Fibroblast of skin of right biceps (primary cell): Measurements from ENCODE around the gene COPS7A.
A peak's percentile ranks its signal among the peaks of the same experiment; 100 is the strongest.
"Not testable (repeated sequence)": the region's sequence is repeated elsewhere in the genome, so short reads cannot be mapped to it uniquely, and the experiment has no call there.

ENCODE experiments used
- DNase-seq: peaks from one replicate; pipeline ENCODE4 v3.0.0-alpha.2; 2013

COPS7A gene

DNA sequence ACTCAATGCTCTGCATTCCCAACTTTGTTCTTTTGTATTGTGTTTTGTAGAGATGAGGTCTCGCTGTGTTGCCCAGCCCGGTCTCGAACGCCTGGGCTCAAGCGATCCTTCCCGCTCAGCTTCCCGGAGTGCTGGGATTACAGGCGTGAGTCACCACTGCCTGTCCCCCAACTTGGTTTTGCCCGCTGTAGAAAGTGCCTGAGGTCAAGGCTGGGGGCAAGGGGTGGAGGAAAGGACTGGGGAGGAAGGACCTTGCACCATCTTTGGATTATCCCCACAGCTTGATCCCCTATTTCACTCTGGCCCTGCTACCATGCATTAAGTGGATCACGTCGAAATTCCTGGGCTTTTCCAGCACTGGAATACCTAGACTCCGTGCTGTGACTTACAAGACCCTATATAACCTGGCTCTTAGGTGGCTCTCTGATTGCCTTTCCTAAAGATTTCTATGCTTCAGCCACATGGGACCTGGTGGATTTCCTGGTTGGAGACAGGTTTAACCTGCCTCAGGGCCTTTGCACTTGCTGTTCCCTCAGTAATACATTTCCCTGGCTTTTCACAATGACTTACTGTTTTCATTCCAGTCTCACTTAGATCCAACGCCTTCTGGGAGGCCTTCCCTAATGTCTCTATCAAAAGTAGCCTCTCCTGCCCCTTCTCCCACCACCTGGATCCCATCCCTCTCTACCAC, 22.6 kb upstream of the COPS7A start:
- no peak for DNase-seq

DNA sequence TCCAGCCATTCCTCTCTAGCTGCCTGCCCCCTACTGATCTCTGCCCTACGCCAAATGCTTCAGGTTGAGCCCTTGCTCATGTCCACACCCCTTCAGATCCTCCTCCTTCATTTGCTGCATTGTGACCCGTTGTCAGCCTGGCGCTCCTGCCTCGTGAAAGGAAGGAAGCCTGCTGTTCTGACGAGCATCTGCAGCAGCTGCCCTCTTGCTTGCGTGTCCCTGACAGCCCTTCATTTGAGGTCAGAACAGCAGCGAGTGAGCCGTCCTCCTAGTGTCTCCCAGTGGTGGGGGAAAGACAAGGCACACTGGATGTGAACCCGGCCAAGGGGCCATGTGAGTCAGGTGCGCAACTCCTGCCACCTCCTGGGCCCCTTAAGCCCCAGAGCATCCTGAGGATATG, 20.2 kb upstream of the COPS7A start:
- no peak for DNase-seq

DNA sequence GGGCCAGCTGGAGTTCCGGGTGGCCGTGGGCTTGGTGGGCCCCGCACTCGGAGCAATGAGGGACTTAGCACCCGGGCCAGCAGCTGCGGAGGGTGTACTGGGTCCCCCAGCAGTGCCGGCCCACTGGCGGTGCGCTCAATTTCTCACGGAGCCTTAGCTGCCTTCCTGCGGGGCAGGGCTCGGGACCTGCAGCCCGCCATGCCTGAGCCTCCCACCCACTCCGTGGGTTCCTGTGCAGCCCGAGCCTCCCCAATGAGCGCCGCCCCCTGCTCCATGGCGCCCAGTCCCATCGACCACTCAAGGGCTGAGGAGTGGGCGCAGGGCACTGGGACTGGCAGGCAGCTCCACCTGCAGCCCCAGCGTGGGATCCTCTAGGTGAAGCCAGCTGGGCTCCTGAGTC, 15.5 kb upstream of the COPS7A start:
- not testable (repeated sequence) for DNase-seq

DNA sequence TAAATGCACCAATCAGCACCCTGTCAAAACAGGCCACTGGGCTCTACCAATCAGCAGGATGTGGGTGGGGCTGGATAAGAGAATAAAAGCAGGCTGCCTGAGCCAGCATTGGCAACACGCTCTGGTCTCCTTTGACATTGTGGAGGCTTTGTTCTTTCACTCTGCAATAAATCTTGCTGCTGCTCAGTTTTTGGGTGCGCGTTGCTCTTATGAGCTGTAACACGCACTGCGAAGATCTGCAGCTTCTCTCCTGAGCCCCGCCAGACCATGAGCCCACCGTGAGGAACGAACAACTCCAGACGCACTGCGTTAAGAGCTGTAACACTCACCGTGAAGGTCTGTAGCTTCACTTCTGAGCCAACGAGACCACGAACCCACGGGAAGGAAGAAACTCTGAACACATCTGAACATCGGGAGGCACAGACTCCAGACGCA, 14.9 kb upstream of the COPS7A start:
- no peak for DNase-seq

DNA sequence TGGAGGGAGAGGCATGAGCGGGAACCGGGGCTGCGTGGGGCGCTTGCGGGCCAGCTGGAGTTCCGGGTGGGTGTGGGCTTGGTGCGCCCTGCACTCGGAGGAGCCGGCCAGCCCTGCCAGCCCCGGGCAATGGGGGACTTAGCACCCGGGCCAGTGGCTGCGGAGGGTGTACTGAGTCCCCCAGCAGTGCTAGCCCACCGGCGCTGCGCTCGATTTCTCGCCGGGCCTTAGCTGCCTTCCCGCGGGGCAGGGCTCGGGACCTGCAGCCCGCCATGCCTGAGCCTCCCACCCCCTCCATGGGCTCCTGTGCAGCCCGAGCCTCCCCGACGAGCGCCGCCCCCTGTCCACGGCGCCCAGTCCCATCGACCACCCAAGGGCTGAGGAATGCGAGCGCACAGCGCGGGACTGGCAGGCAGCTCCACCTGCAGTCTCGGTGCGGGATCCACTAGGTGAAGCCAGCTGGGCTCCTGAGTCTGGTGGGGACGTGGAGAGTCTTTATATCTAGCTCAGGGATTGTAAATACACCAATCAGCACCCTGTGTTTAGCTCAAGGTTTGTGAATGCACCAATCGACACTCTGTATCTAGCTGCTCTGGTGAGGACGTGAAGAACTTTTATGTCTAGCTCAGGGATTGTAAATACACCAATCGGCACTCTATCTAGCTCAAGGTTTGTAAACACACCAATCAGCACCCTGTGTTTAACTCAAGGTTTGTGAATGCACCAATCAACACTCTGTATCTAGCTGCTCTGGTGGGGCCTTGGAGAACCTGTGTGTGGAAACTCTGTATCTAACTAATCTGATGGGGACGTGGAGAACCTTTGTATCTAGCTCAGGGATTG, 7.6 kb upstream of the COPS7A start:
- not testable (repeated sequence) for DNase-seq

DNA sequence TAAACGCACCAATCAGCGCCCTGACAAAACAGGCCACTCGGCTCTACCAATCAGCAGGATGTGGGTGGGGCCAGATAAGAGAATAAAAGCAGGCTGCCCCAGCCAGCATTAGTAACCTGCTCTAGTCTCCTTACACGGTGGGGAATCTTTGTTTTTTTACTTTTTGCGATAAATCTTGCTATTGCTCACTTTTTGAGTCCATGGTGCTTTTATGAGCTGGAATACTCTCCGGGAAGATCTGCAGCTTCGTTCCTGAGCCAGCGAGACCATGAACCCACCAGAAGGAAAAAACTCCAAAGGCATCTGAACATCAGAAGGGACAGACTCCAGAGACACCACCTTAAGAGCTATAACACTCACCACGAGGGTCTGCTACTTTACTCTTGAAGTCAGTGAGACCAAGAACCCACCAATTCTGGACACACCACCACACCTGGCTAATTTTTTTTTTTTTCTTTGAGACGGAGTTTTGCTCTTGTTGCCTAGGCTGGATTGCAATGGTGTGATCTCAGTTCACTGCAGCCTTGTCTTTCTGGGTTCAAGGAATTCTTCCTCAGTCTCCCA, 6.9 kb upstream of the COPS7A start:
- no peak for DNase-seq

DNA sequence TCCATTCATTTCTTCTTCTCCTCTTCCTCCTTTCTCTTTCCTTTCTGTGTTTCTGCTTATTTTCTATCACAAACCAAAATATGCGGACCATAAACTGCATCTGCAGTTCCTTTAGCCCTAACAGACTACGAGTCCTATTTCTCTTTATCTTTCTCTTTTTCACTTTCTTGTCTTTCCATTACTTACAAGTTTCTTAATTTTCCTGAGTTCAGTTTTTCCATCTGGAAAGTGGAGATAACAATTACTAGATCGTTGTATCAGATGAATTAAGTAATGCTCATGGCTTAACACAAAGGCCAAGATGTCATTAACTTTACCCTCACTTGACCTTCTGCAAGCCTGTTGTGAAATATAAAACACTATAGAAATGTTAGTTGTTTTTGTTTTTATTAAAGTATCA, 983 bp upstream of the COPS7A start:
- no peak for DNase-seq

DNA sequence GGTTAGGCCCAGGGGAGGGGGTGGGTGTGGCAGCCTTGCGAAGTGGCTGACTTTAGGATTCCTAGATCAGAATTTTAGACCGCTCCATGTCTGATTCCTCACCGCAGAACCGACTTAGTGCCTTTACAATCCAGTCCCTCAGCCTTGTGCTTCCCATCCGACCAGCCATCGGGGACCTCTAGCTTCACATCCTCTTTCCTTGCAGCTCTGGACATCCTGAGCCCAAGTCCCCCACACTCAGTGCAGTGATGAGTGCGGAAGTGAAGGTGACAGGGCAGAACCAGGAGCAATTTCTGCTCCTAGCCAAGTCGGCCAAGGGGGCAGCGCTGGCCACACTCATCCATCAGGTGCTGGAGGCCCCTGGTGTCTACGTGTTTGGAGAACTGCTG, 557 bp downstream of the COPS7A start:
- DNase-seq = peak; percentile 24

DNA sequence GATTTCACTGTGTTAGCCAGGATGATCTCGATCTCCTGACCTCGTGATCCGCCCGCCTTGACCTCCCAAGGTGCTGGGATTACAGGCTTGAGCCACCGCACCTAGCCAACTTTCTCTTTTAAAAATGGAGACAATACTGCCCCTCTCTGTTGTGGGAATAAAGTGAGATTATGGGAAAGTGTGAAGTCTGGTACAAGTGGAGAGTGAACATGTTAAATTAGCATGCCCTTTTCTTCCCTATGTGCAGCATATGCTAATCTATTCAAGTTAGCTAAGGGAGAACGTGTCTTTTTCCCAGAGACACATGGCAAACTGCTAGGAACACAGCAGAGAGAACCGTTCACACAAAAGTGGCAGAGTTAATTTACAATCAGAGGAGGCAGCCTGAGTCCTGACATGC, 1.5 kb downstream of the COPS7A start:
- no peak for DNase-seq

DNA sequence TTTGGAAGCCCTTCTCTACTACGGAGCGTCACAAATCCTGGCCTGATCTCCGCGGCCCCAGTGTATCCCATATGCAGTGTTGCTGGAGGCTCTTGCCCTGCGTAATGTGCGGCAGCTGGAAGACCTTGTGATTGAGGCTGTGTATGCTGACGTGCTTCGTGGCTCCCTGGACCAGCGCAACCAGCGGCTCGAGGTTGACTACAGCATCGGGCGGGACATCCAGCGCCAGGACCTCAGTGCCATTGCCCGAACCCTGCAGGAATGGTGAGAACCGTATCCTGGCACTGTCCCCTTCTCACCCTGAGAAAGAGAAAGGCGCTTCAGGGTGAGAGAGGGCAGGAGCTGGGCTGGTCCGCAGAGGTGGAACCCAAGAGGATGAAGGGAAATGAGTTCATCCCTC, 5.3 kb downstream of the COPS7A start:
- no peak for DNase-seq

DNA sequence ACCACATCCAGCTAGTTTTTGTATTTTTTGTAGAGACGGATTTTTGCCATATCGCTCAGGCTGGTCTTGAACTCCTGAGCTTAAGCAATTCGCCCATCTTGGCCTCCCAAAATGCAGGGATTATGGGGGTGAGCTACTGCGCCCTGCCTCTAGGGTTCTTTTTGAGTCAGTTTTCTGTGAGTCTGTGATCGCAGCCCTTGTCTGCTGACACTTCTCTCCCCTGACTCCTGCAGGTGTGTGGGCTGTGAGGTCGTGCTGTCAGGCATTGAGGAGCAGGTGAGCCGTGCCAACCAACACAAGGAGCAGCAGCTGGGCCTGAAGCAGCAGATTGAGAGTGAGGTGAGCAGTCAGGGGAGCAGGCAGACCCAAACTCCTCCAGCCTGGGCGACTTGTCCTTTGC, 6.3 kb downstream of the COPS7A start:
- DNase-seq = no peak

DNA sequence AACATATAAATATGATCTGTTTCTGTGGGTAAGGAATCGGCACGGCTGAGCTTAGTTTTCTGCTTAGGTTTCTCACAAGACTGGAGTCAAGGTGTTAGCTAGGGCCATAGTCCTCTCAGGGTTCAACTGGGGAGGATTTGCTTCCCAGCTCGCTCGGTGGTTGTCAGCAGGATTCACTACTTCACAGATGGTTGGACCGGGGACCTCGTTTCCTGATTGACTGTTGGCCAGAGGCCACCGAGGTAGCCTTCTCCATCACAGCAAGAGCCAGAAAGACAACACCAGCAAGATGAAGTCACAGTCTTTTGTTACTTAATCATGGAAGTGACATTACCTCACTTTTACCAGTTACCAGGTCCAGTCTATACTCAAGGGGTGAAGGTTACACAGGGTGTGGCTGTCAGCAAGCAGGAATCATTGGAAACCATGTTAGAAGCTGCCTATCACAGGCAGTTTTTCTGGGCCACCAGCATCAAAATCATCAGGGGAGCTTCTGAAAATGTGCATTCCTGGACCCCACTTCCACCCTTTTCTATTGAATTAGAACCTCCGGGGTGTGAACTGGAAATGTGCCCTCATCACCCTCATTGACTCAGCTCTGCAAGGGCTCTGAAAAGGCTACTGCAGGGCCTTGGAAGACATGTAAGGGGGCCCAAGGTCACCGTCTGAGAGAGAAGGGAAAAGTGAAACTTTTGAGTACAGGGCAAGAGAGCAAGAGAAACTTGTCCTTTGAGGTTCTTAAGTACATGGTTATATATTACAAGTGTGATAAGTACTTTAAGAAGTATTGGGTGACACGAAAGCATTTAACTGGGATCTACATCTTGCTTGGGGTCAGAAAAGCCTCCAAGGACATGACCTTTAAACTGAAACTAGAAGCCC, 10.9 kb downstream of the COPS7A start:
- DNase-seq = no peak

DNA sequence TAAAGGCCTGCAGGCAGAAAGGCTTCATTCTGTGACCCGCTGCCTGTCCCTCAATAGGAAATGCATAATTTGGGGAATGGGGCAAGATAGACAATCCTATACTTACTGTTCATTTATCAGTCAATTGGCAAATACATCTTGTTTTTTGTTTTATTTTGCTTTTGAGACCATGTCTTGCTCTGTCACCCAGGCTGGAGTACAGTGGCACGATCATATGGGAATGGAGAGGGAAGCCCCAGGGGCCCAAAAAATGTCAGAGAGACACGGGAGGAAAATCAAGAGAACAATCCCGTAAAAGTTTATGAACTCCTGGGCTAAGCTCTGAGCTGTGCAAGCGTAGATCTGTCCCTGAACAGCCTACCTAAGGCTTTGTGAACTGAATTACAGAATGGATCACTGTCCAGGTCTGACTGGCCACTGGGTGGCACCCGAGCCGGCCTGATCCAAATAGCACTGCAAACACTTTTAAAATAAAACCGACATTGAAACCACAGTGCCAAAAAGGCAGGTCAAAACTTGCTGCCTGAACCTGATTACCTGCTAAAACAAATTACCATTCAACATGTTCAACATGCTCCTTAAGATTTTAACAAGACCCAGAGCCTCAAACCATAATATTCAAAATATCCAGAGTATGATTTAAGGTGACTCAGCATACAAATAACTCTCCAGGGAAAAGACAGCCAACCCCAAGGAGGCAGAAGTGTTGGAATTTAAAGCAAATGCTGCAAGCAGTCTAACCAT, 11.8 kb downstream of the COPS7A start:
- peak; percentile 78 for DNase-seq

DNA sequence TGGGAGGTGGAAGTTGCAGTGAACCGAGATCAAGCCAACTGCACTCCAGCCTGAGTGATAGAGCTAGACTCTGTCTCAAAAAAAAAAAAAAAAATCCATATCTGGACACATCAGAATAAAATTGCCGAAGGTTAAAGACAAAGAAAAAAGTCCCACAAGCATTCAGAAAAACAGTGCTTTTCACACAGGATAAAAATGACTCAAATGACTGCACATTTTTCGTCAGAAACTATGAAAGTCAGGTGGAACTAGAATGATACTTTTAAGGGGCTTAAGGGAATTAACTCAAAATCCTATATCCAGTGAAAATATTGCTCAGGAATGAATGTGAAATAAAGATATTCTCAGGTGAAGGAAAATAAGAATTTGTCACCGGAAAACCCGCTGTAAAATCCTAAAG, 12.9 kb downstream of the COPS7A start:
- no peak for DNase-seq

DNA sequence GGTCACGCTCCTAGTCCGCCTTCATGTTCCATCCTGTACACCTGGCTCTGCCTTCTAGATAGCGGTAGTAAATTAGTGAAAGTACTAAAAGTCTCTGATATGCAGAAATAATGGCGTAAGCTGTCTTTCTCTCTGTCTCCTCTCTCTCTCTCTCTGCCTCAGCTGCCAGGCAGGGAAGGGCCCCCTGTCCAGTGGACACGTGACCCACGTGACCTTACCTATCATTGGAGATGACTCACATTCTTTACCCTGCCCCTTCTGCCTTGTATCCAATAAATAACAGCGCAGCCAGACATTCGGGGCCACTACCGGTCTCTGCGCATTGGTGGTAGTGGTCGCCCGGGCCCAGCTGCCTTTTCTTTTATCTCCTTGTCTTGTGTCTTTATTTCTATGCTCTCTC, 18.2 kb downstream of the COPS7A start:
- DNase-seq = not testable (repeated sequence)

DNA sequence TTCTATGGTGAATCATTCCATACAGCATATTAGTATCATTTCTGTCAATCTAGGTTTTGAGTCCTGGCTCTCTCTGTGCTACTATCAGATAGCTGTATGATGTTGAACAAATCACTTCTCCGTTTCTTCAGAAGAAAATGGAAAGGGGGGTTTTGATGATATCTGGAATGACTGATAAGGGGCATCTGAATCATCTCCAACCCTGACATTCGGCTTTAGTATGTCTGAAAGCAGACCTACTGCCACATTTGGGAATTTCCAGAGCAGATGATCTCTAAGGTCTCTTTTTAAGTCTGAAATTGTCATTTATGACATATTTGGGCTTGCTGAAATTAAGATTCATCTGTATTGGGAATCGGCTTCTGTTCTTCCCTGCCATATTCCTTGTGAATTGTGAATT, 19.0 kb downstream of the COPS7A start:
- DNase-seq = no peak

DNA sequence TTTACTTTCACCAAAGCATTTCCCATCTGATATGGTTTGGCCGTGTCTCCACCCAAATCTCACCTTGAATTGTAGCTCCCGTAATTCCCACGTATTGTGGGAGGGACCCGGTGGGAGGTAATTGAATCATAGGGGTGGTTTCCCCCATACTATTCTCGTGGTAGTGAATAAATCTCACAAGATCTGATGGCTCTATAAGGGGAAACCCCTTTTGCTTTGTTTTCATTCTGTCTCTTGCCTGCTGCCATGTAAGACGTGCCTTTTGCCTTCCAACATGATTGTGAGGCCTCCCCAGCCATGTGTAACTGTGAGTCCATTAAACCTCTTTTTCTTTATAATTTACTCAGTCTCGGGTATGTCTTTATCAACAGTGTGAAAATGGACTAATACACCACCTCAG, 19.5 kb downstream of the COPS7A start:
- not testable (repeated sequence) for DNase-seq

DNA sequence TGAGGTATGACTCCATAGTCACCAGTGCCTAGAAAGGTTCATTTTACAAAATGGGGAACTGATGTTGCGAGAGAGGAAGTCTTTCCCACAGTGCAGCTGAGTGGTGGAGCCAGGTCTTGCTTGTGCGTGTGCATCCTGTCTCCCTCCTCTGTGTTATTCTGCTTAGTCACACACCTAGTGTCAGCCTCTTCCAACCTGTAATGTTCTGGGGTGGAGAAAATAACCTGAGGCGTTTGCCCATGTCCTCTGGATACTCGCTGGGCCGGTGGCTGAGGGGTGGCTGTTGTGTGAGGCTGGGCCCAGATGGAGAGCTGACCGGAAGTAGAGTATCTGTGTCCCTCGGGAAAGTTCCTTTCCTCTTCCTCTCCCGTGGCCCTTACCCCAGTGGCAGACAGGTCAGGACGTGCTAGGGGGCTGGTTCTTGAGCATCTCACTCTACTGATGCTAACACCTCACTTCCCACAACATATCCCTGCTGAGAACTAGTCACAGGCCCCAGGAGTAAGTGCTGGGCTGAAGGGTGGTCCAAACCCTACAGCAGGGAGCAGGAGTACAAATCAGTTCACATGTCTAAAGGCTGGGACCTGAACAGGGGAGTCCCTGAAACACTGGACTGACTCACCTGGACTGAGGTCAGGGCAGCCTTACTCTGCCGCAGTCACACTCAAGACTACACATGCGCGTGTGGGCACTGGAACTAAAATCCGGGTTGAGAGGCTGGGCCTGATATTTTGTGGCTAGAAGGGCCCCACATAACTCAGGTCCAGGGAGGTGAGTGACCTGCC, 22.1 kb downstream of the COPS7A start:
- DNase-seq = no peak

DNA sequence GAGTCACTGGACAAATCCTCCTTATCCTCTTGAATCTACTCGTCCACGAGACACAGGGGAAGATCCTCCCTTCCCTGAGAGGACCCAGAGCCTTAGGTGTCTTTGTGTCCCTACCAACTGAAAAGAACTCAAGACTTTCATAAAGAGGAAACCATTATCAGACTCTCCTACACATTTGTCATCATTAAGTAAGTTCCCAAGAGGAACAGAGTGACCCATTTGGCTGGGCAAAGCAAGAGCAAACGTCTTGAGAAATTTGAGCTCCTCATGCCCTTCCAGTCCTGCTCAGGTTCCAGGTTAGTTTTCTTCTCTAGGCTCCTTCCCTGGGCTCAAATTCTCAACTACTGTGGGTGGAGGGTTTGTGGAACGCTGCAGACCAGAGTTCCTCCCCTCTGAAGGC, 23.4 kb downstream of the COPS7A start:
- no peak for DNase-seq

DNA sequence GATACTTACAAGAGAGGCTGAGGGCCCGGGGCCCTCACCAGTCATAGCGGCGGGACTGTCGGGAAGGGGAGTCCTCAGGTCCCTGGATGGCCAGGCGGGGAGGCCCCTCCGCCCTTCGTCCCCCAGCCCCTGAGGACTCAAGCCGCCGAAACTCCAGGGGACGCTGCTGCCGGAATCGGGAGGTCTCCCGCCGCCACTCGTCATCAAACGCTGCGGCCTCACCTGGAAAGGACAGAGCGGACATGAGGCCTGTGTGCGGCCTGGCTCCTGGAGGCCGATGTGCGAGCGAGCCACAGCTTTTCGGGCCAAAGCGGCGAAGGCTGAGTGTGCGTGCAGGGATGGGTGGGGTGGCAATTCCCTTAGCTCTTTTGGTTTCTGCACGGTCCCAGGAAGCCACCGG, 24.9 kb downstream of the COPS7A start:
- no peak for DNase-seq

DNA sequence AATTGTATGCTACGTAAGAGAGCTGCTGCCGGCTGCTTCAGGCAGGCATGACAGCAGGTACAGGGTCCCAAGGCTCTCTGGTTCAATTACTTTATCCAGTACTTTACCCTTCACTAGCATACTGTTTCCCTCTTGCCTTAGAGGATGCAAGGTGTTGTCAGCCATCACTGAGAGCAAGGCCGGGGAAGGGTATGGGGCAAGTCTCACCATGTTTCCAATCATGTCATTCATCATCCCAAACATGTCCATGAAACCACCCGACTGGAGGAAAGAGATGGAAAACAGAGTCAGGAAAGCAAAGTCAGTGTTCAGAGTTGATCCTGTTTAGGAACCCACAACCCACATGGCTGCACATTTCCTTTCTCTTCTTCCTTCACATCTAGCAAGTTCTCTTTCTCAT, 26.7 kb downstream of the COPS7A start:
- no peak for DNase-seq

DNA sequence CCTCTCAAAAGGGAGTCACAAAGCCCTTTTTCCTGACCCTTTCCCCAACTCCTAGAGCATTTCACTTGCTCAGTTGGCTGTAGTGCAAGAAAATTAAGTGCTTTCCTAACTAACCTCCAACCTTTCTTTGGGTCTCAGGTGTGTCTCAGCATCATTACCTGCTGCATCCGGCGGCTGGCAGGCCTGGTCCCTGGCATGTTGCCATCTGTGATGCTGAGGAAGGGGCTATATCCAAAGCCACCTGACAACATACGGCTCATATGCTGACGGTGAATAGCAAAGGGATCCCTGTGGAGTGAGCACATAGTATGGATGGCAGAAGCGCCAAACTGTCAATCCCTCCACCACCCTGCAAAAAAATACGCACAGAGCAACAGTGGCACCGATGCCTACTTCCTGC, 27.9 kb downstream of the COPS7A start:
- DNase-seq = no peak
